GM12891 (cell line): Measurements from ENCODE around the gene C7orf25.

ENCODE experiments used
- POLR2A ChIP-seq: IDR thresholded peaks from 2 replicates; pipeline ENCODE4 v1.6.1; 2011; ENCODE audit warnings: low read depth, low read length, control low read depth
- TAF1 ChIP-seq: IDR thresholded peaks from 2 replicates; pipeline ENCODE4 v1.6.1; 2011; ENCODE audit warnings: low read depth, low read length, control low read depth

- TF ChIP-seq POLR2A: no peak
- TF ChIP-seq TAF1: no peak
These were observed 24.9 kb downstream of the C7orf25 start for GRCh38 chr7:42886893-42887505.
